K562 (cell line): ENCODE data around the gene ERFL. TPM values are rescaled to one million over a fixed set of nuclear protein-coding genes. Genes with fewer than 3 reads are reported as not detected.

ENCODE experiments used
- BHLHE40 ChIP-seq: IDR thresholded peaks from 2 replicates; pipeline ENCODE4 v1.6.1; 2011; ENCODE audit warnings: low read length, improper control_type of control experiment
- DLX4 ChIP-seq: fragments of 250-450 bp; sonication (Bioruptor Pico); IDR thresholded peaks from 2 replicates; pipeline ENCODE4 v1.6.1; 2021; ENCODE audit warnings: mild to moderate bottlenecking
- ETV5 ChIP-seq: sonication (generic); formaldehyde crosslinking; IDR thresholded peaks from 2 replicates; pipeline ENCODE4 v1.4.0; 2020; ENCODE audit warnings: low read depth, mild to moderate bottlenecking, missing genetic modification reagents
- FOXA1 ChIP-seq: fragments of 450-650 bp; IDR thresholded peaks from 2 replicates; pipeline ENCODE4 v1.6.1; 2016; ENCODE audit warnings: mild to moderate bottlenecking, borderline replicate concordance
- HMG20A ChIP-seq: fragments of 450-650 bp; formaldehyde crosslinking; conservative IDR thresholded peaks from 2 replicates; pipeline ENCODE4 v1.4.0; 2020; ENCODE audit warnings: mild to moderate bottlenecking, mixed read lengths
- JUNB ChIP-seq: fragments of 450-650 bp; formaldehyde crosslinking; conservative IDR thresholded peaks from 2 replicates; pipeline ENCODE4 v1.4.0; 2020; ENCODE audit warnings: mild to moderate bottlenecking
- NRF1 ChIP-seq, 2 experiments: fragments of 450-650 bp; IDR thresholded peaks in 1 of 2; conservative IDR thresholded peaks in 1 of 2; 2 replicates each; pipeline ENCODE4 v1.6.1; 2014; ENCODE audit warnings: mild to moderate bottlenecking in 2 of 2
- SP2 ChIP-seq: IDR thresholded peaks from 2 replicates; pipeline ENCODE4 v1.6.1; 2011; ENCODE audit warnings: mild to moderate bottlenecking, low read depth, low read length, moderate library complexity; ENCODE audit not compliant: poor library complexity, severe bottlenecking; ENCODE audit errors: extremely low read depth
- SRF ChIP-seq, 2 experiments: fragments of 250-450, 450-650 bp in 1 of 2; sonication (Bioruptor Pico) in 1 of 2; sonication (generic) in 1 of 2; formaldehyde crosslinking; IDR thresholded peaks; 2 replicates each; pipeline versions ENCODE4 v1.5.0 to v1.5.1; 2020 to 2022; ENCODE audit warnings: mild to moderate bottlenecking in 1 of 2, missing genetic modification reagents in 1 of 2
- SRSF1 ChIP-seq: fragments of 200-400 bp; formaldehyde crosslinking; IDR thresholded peaks from 2 replicates; pipeline ENCODE4 v1.6.1; 2017; ENCODE audit warnings: mild to moderate bottlenecking, low read depth, low read length, moderate library complexity
- TBP ChIP-seq: optimal IDR thresholded peaks from 2 replicates; pipeline ENCODE3; 2011; ENCODE audit warnings: low read depth, low read length, improper control_type of control experiment
- ZBTB12 ChIP-seq: fragments of 250-450 bp; sonication (Bioruptor Pico); IDR thresholded peaks from 2 replicates; pipeline ENCODE4 v1.4.0; 2020
- ZFP30 ChIP-seq: fragments of 250-450 bp; sonication (Bioruptor Pico); IDR thresholded peaks from 2 replicates; pipeline ENCODE4 v1.8.0; 2022; ENCODE audit warnings: moderate library complexity, mild to moderate bottlenecking, inconsistent platforms, borderline replicate concordance
- ZNF431 ChIP-seq: sonication (generic); formaldehyde crosslinking; IDR thresholded peaks from 2 replicates; pipeline ENCODE4 v1.8.0; 2022; ENCODE audit warnings: mild to moderate bottlenecking, missing genetic modification reagents
- ZZZ3 ChIP-seq: fragments of 450-650 bp; IDR thresholded peaks from 2 replicates; pipeline ENCODE4 v1.6.1; 2016; ENCODE audit warnings: antibody characterized with exemption, mild to moderate bottlenecking, moderate library complexity
- polyA plus RNA-seq, 8 experiments: library from polyadenylated mRNA; depleted of rRNA in 4 of 8; stranded (reverse) in 5 of 8; unstranded in 3 of 8; fragments of >200 nt; fragmentation: Nextera tagmentation in 2 of 8; fragmentation: Illumina TruSeq in 1 of 8; extraction: Ambion mirVana in 2 of 8; extraction: Trizol in 1 of 8; gene quantifications; 2 replicates each; pipeline versions ENCODE4 v1.2.1 to v1.2.3, GENCODE V29; 2011 to 2014; ENCODE audit warnings: inconsistent platforms in 1 of 8, missing spikeins in 1 of 8
- total RNA-seq, 7 experiments: library from RNA; depleted of rRNA in 6 of 7; stranded (reverse); fragments of >200 nt in 6 of 7; fragmentation: Illumina TruSeq in 2 of 7; extraction: Trizol in 2 of 7; gene quantifications; 2 replicates each; pipeline versions ENCODE4 v1.2.1 to v1.2.3, GENCODE V29; 2011 to 2021; ENCODE audit warnings: low replicate concordance in 1 of 7
- TF ChIP-seq, protein P1 (sequence below): fragments of 450-650 bp; IDR thresholded peaks from 2 replicates; pipeline ENCODE4 v1.6.1; 2016; ENCODE audit warnings: mild to moderate bottlenecking, moderate library complexity

The ERFL gene
- total and polyA plus RNA-seq, 9 of the 15 experiments (the other 6 are each of a cell fraction or from before 2014, with no cell fraction given): 0.07 to 0.75 (median 0.32) TPM; not detected in 4

GRCh38 chr19:41930322-41930722 is 2.1 kb upstream of the ERFL start (continued):
- TF ChIP-seq, protein P1, sequence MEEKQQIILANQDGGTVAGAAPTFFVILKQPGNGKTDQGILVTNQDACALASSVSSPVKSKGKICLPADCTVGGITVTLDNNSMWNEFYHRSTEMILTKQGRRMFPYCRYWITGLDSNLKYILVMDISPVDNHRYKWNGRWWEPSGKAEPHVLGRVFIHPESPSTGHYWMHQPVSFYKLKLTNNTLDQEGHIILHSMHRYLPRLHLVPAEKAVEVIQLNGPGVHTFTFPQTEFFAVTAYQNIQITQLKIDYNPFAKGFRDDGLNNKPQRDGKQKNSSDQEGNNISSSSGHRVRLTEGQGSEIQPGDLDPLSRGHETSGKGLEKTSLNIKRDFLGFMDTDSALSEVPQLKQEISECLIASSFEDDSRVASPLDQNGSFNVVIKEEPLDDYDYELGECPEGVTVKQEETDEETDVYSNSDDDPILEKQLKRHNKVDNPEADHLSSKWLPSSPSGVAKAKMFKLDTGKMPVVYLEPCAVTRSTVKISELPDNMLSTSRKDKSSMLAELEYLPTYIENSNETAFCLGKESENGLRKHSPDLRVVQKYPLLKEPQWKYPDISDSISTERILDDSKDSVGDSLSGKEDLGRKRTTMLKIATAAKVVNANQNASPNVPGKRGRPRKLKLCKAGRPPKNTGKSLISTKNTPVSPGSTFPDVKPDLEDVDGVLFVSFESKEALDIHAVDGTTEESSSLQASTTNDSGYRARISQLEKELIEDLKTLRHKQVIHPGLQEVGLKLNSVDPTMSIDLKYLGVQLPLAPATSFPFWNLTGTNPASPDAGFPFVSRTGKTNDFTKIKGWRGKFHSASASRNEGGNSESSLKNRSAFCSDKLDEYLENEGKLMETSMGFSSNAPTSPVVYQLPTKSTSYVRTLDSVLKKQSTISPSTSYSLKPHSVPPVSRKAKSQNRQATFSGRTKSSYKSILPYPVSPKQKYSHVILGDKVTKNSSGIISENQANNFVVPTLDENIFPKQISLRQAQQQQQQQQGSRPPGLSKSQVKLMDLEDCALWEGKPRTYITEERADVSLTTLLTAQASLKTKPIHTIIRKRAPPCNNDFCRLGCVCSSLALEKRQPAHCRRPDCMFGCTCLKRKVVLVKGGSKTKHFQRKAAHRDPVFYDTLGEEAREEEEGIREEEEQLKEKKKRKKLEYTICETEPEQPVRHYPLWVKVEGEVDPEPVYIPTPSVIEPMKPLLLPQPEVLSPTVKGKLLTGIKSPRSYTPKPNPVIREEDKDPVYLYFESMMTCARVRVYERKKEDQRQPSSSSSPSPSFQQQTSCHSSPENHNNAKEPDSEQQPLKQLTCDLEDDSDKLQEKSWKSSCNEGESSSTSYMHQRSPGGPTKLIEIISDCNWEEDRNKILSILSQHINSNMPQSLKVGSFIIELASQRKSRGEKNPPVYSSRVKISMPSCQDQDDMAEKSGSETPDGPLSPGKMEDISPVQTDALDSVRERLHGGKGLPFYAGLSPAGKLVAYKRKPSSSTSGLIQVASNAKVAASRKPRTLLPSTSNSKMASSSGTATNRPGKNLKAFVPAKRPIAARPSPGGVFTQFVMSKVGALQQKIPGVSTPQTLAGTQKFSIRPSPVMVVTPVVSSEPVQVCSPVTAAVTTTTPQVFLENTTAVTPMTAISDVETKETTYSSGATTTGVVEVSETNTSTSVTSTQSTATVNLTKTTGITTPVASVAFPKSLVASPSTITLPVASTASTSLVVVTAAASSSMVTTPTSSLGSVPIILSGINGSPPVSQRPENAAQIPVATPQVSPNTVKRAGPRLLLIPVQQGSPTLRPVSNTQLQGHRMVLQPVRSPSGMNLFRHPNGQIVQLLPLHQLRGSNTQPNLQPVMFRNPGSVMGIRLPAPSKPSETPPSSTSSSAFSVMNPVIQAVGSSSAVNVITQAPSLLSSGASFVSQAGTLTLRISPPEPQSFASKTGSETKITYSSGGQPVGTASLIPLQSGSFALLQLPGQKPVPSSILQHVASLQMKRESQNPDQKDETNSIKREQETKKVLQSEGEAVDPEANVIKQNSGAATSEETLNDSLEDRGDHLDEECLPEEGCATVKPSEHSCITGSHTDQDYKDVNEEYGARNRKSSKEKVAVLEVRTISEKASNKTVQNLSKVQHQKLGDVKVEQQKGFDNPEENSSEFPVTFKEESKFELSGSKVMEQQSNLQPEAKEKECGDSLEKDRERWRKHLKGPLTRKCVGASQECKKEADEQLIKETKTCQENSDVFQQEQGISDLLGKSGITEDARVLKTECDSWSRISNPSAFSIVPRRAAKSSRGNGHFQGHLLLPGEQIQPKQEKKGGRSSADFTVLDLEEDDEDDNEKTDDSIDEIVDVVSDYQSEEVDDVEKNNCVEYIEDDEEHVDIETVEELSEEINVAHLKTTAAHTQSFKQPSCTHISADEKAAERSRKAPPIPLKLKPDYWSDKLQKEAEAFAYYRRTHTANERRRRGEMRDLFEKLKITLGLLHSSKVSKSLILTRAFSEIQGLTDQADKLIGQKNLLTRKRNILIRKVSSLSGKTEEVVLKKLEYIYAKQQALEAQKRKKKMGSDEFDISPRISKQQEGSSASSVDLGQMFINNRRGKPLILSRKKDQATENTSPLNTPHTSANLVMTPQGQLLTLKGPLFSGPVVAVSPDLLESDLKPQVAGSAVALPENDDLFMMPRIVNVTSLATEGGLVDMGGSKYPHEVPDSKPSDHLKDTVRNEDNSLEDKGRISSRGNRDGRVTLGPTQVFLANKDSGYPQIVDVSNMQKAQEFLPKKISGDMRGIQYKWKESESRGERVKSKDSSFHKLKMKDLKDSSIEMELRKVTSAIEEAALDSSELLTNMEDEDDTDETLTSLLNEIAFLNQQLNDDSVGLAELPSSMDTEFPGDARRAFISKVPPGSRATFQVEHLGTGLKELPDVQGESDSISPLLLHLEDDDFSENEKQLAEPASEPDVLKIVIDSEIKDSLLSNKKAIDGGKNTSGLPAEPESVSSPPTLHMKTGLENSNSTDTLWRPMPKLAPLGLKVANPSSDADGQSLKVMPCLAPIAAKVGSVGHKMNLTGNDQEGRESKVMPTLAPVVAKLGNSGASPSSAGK: peak; percentile 61
- TF ChIP-seq HMG20A (CRISPR knock-in tag): no peak
- no peak for TF ChIP-seq SP2
- peak; percentile 88 for TF ChIP-seq BHLHE40
- TF ChIP-seq FOXA1: no peak
- no peak for TF ChIP-seq ZBTB12 (CRISPR knock-in tag)
- TF ChIP-seq SRF (CRISPR knock-in tag; IDR thresholded peaks at IDR 0.05): 0 out of 4 replicates have a peak, but pooled peaks of 1 of the 2 experiments have one; percentile 57
- TF ChIP-seq JUNB (CRISPR knock-in tag): no peak
- no peak for TF ChIP-seq SRSF1
- TF ChIP-seq DLX4 (CRISPR knock-in tag): no peak
- TF ChIP-seq ZFP30: no peak
- no peak for TF ChIP-seq ZNF431 (CRISPR knock-in tag)
- TF ChIP-seq ZZZ3: no peak
- peak; percentile 53 for TF ChIP-seq TBP
- TF ChIP-seq ETV5 (CRISPR knock-in tag): no peak; the same call in 1 of the 2 replicates
- TF ChIP-seq NRF1 (conservative IDR thresholded peaks at IDR 0.05 in 1 of 2, IDR thresholded peaks at IDR 0.05 in 1 of 2): 0 out of 4 replicates have a peak, but pooled peaks have one; percentile 13 to 26
